RWPE1 (cell line): ENCODE measurements around the gene SVEP1.

ENCODE experiments used
- CTCF ChIA-PET: fragments of 350-600 bp; sonication (Branson Sonifier 250); formaldehyde crosslinking; extraction: SDS; loops from one replicate; lab custom pipeline; 2021; lab: Yijun Ruan, JAX
- POLR2A ChIA-PET: fragments of 400-600 bp; formaldehyde crosslinking; extraction: SDS; loops from one replicate; lab custom pipeline; 2020; ENCODE audit warnings: antibody characterized with exemption; ENCODE audit not compliant: low non-redundant PET; lab: Yijun Ruan, JAX
- DNase-seq: peaks from one replicate; pipeline ENCODE4 v3.0.0; 2012; ENCODE audit warnings: low spot score
- H3K27ac ChIP-seq: fragments of 450-650 bp; 2 replicates; pipeline ENCODE4 v1.5.1; 2017
- TF ChIP-seq, protein P1 (sequence below): fragments of 450-650 bp; conservative IDR thresholded peaks from 2 replicates; pipeline ENCODE4 v1.5.1; 2017; ENCODE audit warnings: low read depth, mild to moderate bottlenecking

Gene SVEP1

DNA sequence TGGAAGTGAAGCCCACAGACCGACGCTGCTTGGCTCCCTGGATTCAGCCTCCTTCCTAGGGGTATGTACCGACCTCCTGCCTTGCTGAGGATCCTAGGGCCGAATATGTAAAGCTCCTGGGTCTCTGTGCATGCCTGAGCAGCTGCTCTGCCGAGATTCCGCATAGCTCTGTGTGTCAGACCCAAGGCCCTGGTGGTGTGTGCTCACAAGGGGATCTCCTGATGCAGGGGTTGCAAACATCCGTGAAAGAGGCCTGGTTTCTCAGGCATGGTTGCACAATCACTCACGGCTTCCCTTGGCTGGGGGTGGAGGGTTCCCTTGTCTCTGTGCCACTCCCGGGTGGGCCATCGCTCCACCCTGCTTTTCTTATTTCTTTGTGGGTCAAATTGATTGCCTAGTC lies 19.9 kb upstream of the SVEP1 start:
- CTCF ChIA-PET: interaction anchor here (1.0 kb wide), 1 partner anchor 8 kb away, joined by 5 read pairs; no protein-coding TSS in a partner anchor
- POLR2A ChIA-PET: no interaction called here

DNA sequence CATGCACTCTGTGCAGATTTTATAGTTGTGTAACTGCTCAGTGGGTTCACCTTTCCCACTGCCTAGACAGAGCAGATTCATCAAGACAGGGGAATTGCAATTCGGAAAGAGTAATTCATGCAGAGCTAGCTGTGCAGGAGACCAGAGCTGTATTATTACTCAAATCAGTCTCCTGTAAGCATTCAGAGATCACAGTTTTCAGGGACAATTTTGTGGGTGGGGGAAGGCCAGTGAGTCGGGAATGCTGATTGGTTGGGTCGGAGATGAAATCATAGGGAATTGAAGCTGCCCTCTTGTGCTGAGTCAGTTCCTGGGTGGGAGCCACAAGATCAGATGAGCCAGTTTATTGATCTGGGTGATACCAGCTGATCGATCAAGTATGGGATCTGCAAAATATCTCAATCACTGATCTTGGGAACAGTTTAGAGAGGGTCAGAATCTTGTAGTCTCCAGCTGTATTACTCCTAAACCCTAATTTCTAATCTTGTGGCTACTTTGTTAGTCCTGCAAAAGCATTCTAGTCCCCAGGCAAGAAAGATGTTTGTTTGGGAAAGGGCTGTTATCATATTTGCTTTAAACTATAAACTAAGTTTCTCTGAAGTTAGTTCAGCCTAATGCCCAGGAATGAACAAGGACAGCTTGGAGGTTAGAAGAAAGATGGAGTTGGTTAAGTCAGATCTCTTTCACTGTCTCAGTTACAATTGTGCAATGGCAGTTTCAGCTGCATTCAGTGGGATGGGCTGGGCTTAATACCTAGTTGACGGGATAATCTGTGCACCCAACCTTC lies 12.7 kb upstream of the SVEP1 start:
- DNase-seq: no peak
- CTCF ChIA-PET: interaction anchor here (0.5 to 0.6 kb wide), 2 partner anchors 19 to 464 kb away, joined by 3 read pairs; no protein-coding TSS in a partner anchor
- no peak overlapping the region for H3K27ac ChIP-seq
- POLR2A ChIA-PET: no interaction called here
- TF ChIP-seq, protein P1, sequence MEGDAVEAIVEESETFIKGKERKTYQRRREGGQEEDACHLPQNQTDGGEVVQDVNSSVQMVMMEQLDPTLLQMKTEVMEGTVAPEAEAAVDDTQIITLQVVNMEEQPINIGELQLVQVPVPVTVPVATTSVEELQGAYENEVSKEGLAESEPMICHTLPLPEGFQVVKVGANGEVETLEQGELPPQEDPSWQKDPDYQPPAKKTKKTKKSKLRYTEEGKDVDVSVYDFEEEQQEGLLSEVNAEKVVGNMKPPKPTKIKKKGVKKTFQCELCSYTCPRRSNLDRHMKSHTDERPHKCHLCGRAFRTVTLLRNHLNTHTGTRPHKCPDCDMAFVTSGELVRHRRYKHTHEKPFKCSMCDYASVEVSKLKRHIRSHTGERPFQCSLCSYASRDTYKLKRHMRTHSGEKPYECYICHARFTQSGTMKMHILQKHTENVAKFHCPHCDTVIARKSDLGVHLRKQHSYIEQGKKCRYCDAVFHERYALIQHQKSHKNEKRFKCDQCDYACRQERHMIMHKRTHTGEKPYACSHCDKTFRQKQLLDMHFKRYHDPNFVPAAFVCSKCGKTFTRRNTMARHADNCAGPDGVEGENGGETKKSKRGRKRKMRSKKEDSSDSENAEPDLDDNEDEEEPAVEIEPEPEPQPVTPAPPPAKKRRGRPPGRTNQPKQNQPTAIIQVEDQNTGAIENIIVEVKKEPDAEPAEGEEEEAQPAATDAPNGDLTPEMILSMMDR: no peak

More for the DNA sequence above, 19.9 kb upstream of the SVEP1 start:
- H3K27ac ChIP-seq: no peak overlapping the region
- DNase-seq: no peak
- TF ChIP-seq, protein P1: no peak

DNA sequence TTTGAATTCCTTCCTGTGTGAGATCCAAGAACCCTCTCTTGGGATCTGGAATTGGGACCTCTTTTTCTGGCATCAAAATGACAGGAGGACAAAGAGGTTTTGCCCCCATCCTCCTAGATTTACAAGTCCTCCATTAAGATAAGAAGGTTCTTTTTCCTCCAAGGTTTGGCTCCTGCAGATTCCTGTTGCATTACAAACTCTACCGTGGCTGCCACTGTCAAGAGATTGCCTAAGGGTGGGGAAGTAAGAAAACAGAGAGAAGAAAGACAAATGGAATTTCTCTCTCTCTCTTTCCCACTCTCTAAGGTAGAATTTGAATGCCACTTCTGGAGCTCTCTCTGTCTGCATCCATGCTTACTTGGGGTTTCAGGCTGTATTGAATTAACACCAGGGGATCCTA lies 12.0 kb upstream of the SVEP1 start:
- ChIA-PET POLR2A (no interaction called here), CTCF (interaction anchor here (0.5 to 0.6 kb wide), 2 partner anchors 20 to 464 kb away, joined by 3 read pairs; no protein-coding TSS in a partner anchor)
- TF ChIP-seq, protein P1: no peak
- no peak overlapping the region for H3K27ac ChIP-seq
- no peak for DNase-seq

DNA sequence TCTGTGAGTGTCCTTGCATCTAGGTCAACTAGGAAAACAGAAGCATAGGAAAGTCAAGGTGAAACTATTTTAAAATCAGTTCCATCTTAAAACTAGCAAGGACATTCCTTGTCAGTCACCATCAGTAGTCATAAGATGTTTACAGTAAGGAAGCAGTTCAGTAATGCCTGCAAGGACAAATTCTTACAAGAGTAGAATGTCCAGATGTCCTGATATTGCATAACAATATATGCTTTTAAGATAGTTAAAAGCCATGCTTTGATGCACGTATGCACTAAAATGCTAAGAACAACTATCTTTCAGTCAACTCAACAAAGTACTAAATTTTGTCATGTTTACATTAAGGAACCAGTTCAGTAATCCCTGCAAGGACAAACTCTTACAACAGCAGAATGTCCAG lies 11.3 kb upstream of the SVEP1 start:
- DNase-seq: no peak
- ChIA-PET POLR2A (no interaction called here), CTCF (interaction anchor here (0.6 kb wide), 1 partner anchor 10 kb away, joined by 3 read pairs; no protein-coding TSS in a partner anchor)
- TF ChIP-seq, protein P1: no peak
- H3K27ac ChIP-seq: no peak overlapping the region

DNA sequence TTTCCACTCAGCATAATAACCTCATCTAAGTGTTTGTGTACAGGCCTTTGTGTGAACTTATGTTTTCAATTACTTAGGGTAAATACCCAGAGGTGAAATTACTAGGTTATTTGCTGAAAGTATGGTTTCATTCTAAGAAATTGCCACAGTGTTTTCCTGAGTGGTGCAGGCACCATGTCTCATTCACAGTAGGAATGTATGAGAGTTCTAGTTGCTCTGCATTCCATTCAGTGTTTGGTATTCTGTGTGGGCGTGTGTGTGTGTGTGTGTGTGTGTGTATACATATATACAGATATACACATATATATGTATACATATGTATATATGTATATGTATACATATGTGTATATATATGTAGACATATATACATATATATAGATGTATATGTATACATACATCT lies 8.8 kb upstream of the SVEP1 start:
- POLR2A ChIA-PET: no interaction called here
- TF ChIP-seq, protein P1: no peak
- H3K27ac ChIP-seq: no peak overlapping the region
- CTCF ChIA-PET: no interaction called here
- DNase-seq: no peak

DNA sequence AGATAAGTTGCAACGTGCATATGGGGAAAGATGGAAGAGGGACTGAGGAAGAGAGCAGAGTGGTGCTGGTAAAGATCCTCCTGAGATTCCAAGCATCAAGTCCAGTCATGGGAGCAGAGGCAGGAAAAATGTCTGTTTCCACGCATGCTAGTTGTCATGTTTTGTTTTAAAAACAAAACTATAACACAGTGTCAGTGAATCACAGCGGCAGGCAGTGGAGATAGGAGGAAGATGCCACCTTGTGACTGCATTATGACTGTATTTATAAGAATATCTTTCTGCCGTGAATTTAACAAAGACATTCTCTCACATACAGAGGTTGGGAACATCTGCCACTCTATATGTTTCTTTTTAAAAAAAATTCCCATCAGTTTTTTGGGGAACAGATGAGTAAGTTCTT lies 3.7 kb upstream of the SVEP1 start:
- POLR2A ChIA-PET: no interaction called here
- TF ChIP-seq, protein P1: peak; percentile 24; the same call in 1 of the 2 replicates
- no peak for DNase-seq
- CTCF ChIA-PET: interaction anchor here (0.6 to 0.7 kb wide), 2 partner anchors 39 to 680 kb away, joined by 3 to 5 read pairs; no protein-coding TSS in a partner anchor
- H3K27ac ChIP-seq: no peak overlapping the region
